Smooth muscle cell of the pulmonary artery (primary cell): Measurements from ENCODE around the gene GSN. TPM values are rescaled to one million over a fixed set of nuclear protein-coding genes. Genes with fewer than 3 reads are reported as not detected.

Experiments used
- total RNA-seq: library from RNA; depleted of rRNA; stranded (reverse); fragments of >200 nt; gene quantifications from 2 replicates; pipeline ENCODE4 v1.2.3, GENCODE V29; 2014

GSN gene
- total RNA-seq: 602 and 638 TPM in 2 replicates

GRCh38 chr9:121267689-121268597, at the start of gene GSN:
TSS of gene GSN (plus strand) at chr9:121268162. CDS start at chr9:121301972, 33,810 bp downstream.

GRCh38 chr9:121369595-121370265, 101.8 kb downstream of the GSN start, which contains the start of gene STOM:
TSS of gene STOM (minus strand) at chr9:121370250. CDS start at chr9:121370187, 63 bp downstream.

Other genes starting within 250 kb of the GSN start
- 5.1 and 5.3 TPM in 2 replicates for gene C5, start 217.9 kb upstream of the GSN start, total RNA-seq
- 2.7 and 2.9 TPM in 2 replicates for gene CNTRL, start 193.2 kb upstream of the GSN start, total RNA-seq
- 38.3 and 50.4 TPM in 2 replicates for gene RAB14, start 66.3 kb upstream of the GSN start, total RNA-seq
- 98.0 and 128 TPM in 2 replicates for gene STOM, start 102.1 kb downstream of the GSN start, total RNA-seq
- 0.10 and 0.20 TPM in 2 replicates for gene GGTA1, start 231.7 kb downstream of the GSN start, total RNA-seq